DND-41 (cell line): ENCODE results near the gene GCFC2.
A peak's percentile ranks its signal among the peaks of the same experiment; 100 is the strongest.

Experiments
- ATAC-seq: fragments of 200-7000 bp; cut with Tn5 transposase; 3 replicates; pipeline ENCODE4 v1.9.1; 2021; ENCODE audit warnings: low read depth; ENCODE audit not compliant: insufficient read depth
- DNase-seq: peaks from one replicate; pipeline ENCODE4 v3.0.0-alpha.2; 2020
- H2AFZ ChIP-seq: 2 replicates; pipeline ENCODE4 v1.6.0; 2012; ENCODE audit warnings: low read depth, low read length
- H3K27ac ChIP-seq: 2 replicates; pipeline ENCODE4 v1.5.1; 2012; ENCODE audit warnings: low read length, inconsistent platforms
- H3K27me3 ChIP-seq: fragments of 200-600 bp; sonication (generic); 2 replicates; pipeline ENCODE4 v1.6.0; 2012; ENCODE audit warnings: low read length, mild to moderate bottlenecking, inconsistent platforms; ENCODE audit not compliant: insufficient read depth, poor library complexity
- H3K36me3 ChIP-seq: 2 replicates; pipeline ENCODE4 v1.5.1; 2012; ENCODE audit warnings: low read length, inconsistent platforms; ENCODE audit not compliant: insufficient read depth
- H3K4me1 ChIP-seq: 2 replicates; pipeline ENCODE4 v1.5.1; 2012; ENCODE audit warnings: mild to moderate bottlenecking, low read length; ENCODE audit not compliant: insufficient read depth
- H3K4me2 ChIP-seq: 2 replicates; pipeline ENCODE4 v1.6.0; 2012; ENCODE audit warnings: mild to moderate bottlenecking, moderate library complexity, low read length, inconsistent platforms; ENCODE audit not compliant: insufficient read depth
- H3K4me3 ChIP-seq, 2 experiments: fragments of 200-600 bp in 1 of 2; shearing (Covaris generic) in 1 of 2; 2 replicates each; pipeline ENCODE4 v1.5.1; 2012 to 2016; ENCODE audit warnings: inconsistent platforms in 2 of 2, low read length in 2 of 2, mild to moderate bottlenecking in 2 of 2, low read depth in 1 of 2, moderate library complexity in 1 of 2
- H3K79me2 ChIP-seq: 2 replicates; pipeline ENCODE4 v1.6.0; 2012; ENCODE audit warnings: low read length, inconsistent platforms; ENCODE audit not compliant: insufficient read depth
- H3K9ac ChIP-seq: 2 replicates; pipeline ENCODE4 v1.6.0; 2012; ENCODE audit warnings: low read depth, mild to moderate bottlenecking, inconsistent platforms, low read length, moderate library complexity
- H3K9me3 ChIP-seq: 2 replicates; pipeline ENCODE4 v1.5.1; 2012; ENCODE audit warnings: low read length, moderate library complexity, mild to moderate bottlenecking, inconsistent platforms; ENCODE audit not compliant: insufficient read depth, severe bottlenecking
- H4K20me1 ChIP-seq: 2 replicates; pipeline ENCODE4 v1.6.0; 2012; ENCODE audit warnings: low read length; ENCODE audit not compliant: insufficient read depth
- EZH2 ChIP-seq: IDR thresholded peaks from 3 replicates; pipeline ENCODE4 v1.6.1; 2012; ENCODE audit warnings: borderline replicate concordance, low read depth, mild to moderate bottlenecking, moderate library complexity, low read length, inconsistent platforms; ENCODE audit not compliant: severe bottlenecking
- TF ChIP-seq, protein P1 (sequence below): IDR thresholded peaks from 2 replicates; pipeline ENCODE4 v1.5.1; 2012; ENCODE audit warnings: borderline replicate concordance, low read length, moderate library complexity, mild to moderate bottlenecking; ENCODE audit not compliant: poor library complexity, severe bottlenecking; ENCODE audit errors: extremely low read depth

The GCFC2 gene

DNA sequence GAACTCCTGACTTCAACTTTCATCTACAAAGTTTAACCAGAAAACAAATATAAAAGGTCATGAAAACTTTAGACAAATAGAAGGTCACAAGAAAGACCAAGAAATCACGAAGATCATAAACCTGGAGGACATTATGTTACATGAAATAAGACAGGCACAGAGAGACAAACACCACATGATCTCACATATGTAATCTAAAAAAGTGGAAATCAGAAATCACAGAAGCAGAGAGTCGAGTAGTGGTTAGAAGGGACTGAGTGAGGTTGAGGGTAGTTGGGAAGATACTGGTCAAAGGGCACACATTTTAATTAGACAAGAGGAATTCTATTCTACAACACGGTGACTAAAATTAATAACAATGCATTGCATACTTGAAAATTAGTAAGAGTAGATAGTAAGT lies 1.4 kb downstream of the GCFC2 start:
- peaks cover 37% of the 10 kb centered on the region for H3K4me1 ChIP-seq
- no peaks in the 10 kb centered on the region for H4K20me1 ChIP-seq
- no peak for DNase-seq
- peaks cover 23% of the 10 kb centered on the region for H3K36me3 ChIP-seq
- peak overlapping the region; percentile 62 to 72; a peak in 3 of 4 replicates for H3K4me3 ChIP-seq
- peaks cover 49% of the 10 kb centered on the region for H3K79me2 ChIP-seq
- peak overlapping the region; percentile 76 for H3K4me2 ChIP-seq
- H2AFZ ChIP-seq, result no peak overlapping the region
- H3K9me3 ChIP-seq, result no peaks in the 10 kb centered on the region
- TF ChIP-seq, protein P1, sequence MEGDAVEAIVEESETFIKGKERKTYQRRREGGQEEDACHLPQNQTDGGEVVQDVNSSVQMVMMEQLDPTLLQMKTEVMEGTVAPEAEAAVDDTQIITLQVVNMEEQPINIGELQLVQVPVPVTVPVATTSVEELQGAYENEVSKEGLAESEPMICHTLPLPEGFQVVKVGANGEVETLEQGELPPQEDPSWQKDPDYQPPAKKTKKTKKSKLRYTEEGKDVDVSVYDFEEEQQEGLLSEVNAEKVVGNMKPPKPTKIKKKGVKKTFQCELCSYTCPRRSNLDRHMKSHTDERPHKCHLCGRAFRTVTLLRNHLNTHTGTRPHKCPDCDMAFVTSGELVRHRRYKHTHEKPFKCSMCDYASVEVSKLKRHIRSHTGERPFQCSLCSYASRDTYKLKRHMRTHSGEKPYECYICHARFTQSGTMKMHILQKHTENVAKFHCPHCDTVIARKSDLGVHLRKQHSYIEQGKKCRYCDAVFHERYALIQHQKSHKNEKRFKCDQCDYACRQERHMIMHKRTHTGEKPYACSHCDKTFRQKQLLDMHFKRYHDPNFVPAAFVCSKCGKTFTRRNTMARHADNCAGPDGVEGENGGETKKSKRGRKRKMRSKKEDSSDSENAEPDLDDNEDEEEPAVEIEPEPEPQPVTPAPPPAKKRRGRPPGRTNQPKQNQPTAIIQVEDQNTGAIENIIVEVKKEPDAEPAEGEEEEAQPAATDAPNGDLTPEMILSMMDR, result no peak
- no peak for TF ChIP-seq EZH2
- H3K27ac ChIP-seq, result no peak overlapping the region
- H3K27me3 ChIP-seq, result no peaks in the 10 kb centered on the region
- H3K9ac ChIP-seq, result peak overlapping the region; percentile 95
- no peak for ATAC-seq

DNA sequence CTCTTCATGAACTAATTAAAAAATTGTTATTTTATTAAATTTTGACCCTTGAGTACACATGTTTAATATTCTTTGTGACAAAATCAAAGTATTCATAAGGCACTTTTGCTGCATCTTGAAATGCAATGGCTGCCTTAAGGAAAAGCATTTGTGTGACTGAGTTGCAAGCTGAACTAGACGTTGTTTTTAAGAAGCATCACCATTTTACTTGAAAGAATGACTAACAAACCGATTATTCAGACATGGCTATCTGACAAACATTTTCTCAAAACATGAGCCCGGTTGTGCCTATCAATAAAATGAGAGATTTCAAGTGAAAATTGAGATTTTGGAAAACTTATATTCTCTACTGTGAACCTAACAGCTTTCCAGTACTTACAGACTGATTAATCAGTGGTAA lies 2.8 kb downstream of the GCFC2 start:
- no peak overlapping the region for H3K9ac ChIP-seq

DNA sequence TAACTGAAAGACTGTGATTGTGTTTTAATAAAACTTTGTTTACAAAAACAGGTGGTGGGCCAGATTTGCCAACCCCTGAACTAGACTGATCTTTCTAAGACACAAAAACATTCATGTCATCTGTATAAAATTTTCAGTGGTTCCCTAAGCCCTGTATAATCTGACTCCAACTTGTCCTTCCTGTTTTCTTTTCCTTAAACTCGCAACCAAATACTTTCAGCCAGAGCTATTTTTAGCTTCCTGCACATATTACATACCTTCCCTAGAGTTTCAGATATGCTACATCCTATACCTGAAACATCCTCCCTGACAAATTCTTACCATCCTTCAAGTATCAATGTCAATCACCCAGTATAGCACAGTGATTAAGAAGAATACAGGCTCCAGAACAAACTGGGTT lies 4.8 kb downstream of the GCFC2 start:
- H2AFZ ChIP-seq, result no peak overlapping the region
- no peak for TF ChIP-seq EZH2
- TF ChIP-seq, protein P1, result no peak
- no peak overlapping the region for H3K4me3 ChIP-seq
- ATAC-seq, result no peak
- H4K20me1 ChIP-seq, result no peaks in the 10 kb centered on the region
- H3K79me2 ChIP-seq, result peaks cover 44% of the 10 kb centered on the region
- no peak for DNase-seq
- no peak overlapping the region for H3K27ac ChIP-seq
- no peaks in the 10 kb centered on the region for H3K27me3 ChIP-seq
- H3K36me3 ChIP-seq, result peaks cover 56% of the 10 kb centered on the region
- H3K9ac ChIP-seq, result no peak overlapping the region
- peaks cover 27% of the 10 kb centered on the region for H3K4me1 ChIP-seq
- H3K9me3 ChIP-seq, result no peaks in the 10 kb centered on the region
- no peak overlapping the region for H3K4me2 ChIP-seq

More for the DNA sequence above, 2.8 kb downstream of the GCFC2 start:
- no peak for DNase-seq
- peak overlapping the region; percentile 50; the same call in 1 of the 2 replicates for H3K4me2 ChIP-seq
- no peak overlapping the region for H2AFZ ChIP-seq
- H3K27me3 ChIP-seq, result no peaks in the 10 kb centered on the region
- TF ChIP-seq, protein P1, result no peak
- TF ChIP-seq EZH2, result no peak
- no peaks in the 10 kb centered on the region for H3K9me3 ChIP-seq
- no peak for ATAC-seq
- H3K4me3 ChIP-seq, result peak overlapping the region in 1 of 2 experiments; percentile 18; a peak in 1 of 4 replicates
- H3K79me2 ChIP-seq, result peaks cover 49% of the 10 kb centered on the region
- no peaks in the 10 kb centered on the region for H4K20me1 ChIP-seq
- H3K36me3 ChIP-seq, result peaks cover 36% of the 10 kb centered on the region
- H3K4me1 ChIP-seq, result peaks cover 37% of the 10 kb centered on the region
- no peak overlapping the region for H3K27ac ChIP-seq
